ENCODE measurements around the gene MED15.

DNA sequence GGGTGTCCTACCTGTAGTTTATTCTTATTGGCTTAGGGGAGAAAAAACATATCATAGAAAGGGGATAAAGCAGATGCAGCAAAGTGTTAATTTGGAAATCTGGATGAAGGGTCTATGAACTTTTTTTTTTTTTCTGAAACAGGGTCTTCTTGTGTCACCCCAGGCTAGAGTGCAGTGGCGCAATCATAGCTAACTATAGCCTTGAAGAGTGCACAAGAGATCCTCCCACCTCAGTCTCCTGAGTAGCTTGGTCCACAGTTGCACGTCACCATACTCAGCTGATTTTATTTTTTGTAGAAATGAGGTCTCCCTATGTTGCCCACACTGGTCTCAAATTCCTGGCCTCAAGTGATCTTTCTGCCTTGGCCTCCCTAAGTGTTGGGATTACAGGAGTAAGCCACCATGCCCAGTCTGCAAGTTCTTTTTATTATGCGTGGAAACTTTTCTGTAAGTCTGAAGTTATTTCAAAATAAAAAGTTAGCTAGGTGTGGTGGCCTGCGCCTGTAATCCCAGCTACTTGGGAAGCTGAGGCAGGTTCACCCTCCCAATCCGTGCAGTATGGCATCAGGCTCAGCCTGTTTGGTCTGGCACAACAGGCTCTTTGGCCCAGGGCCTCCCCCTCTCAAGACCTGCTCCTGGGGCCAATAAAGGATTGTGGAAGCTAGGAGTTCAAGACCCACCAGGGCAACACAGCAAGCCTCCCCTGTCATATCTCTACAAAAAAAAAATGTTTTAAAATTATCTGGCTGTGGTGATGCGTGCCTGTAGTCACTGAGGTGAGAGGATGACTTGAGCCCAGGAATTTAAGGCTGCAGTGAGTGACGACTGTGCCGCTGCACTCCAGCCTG lies 111.9 kb downstream of the MED15 start:
- TF ChIP-seq CTCF (conservative IDR thresholded peaks at IDR 0.05) (no peak), EZH2 (IDR thresholded peaks at IDR 0.05; ENCODE audit: low read depth) (no peak)

Data from PC-9 (cell line).